HG03108 (cell line): ENCODE results near the gene PHLDA3.

Experiments used
- ATAC-seq: cut with Tn5 transposase; IDR thresholded peaks from one replicate; pipeline ENCODE4 v1.9.1; 2021; ENCODE audit warnings: moderate library complexity; ENCODE audit not compliant: unreplicated experiment

PHLDA3 gene

DNA sequence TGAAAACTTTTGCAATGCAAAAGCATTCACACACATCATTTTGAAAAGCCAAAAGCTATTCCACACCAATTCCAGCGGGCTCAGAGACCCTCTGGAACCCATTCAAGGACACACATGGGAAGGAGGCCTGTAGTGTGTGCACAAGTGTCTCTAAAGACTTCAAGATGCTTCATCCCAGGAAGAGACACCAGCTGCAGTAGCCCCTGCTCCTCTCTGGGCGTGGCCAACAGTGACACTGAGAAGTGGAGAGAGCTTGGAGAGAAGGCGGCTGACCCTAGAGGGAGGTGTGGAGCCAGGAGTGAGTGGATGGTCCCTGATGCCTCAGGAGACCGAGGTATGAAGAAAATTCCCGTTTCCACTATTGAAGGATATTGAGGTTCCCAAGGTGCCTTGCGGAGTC lies 32.6 kb downstream of the PHLDA3 start:
- no peak for ATAC-seq

DNA sequence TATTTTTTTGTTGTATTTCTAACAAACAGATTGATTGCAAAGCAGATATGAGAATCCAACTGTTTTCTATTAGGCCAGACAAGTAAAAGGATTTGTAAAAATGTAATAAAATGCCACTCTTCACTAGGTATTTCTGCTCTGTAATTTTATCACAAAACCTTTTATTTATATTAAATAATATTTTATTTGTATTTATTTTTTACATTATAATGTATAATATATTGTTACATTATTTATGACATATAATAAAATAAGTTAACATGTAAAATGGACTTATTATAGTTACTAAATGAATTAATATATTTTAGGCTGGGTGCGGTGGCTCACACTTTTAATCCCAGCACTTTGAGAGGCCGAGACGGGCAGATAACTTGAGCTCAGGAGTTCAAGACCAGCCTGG lies 34.7 kb downstream of the PHLDA3 start:
- ATAC-seq = no peak

DNA sequence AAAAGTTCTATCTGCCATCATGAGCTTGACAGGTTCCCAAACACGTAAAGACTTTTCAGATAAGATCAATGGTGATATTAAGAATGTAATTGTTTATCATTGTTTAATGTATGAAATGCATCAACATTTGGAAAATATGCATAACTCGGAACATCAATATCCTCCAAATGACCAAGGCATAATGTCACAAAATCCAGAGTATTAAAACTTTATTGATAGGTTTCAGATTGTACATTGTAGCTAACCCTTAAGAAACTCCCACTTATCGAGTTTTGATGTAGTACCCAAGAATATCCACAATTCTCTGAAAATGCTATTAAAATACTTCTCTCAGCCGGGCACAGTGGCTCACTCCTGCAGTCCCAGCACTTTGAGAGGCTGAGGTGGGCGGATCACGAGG lies 35.4 kb downstream of the PHLDA3 start:
- ATAC-seq = no peak

DNA sequence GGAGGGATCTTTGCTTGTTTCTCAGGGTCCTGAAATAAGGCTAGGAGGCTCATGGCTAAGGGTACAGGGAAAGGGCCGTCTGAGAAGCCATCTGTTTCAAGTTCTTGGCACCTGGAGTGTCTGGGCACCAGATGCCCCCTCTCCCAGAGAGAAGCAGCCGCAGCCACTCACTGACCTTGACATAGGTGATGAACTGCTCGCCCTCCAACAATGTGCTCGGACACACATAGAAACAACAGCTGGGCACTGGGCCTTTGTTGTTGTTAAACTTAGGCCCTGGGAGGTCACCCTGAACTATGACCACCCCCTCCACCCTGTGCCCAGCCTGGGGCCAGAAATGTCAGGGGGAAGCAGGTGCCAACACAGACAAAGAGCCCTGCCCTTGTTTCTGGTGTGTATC lies 38.2 kb downstream of the PHLDA3 start:
- no peak for ATAC-seq

DNA sequence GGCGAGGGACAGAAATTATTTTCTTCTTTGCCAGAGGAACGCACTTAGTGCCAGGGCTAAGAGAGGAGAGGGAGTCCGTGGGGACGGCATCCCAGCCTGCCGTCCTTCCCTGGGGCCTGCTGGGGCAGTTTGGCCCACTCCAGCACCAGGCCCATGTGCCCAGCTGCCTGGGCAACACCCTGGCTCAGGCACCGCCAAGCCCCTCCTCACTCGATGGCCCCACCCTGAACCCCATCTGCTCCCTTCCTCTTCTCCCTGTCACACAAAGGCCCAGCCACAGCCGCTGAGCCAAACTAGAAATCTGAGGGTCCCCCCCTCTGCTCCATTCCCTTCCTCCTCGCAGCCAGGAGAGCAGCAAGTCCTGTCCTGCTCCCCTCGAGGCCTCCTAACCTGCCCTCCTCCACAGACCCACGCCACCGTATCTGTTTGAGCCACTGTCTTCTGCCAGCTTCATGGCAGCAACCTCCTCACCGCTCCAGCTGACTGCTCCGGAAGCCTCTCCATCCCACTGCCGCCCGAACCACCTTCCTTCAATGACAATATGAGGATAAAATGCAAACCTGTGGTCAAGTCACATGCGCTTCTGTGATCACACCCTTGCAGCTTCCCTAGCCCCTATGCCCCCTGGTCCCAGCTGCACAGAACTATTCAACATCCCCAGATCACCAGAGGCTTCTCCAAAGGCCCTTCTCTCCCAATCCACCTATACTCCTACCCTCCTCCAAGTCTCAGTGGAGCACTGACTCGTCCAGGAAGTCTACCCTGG lies 39.1 kb downstream of the PHLDA3 start:
- no peak for ATAC-seq

DNA sequence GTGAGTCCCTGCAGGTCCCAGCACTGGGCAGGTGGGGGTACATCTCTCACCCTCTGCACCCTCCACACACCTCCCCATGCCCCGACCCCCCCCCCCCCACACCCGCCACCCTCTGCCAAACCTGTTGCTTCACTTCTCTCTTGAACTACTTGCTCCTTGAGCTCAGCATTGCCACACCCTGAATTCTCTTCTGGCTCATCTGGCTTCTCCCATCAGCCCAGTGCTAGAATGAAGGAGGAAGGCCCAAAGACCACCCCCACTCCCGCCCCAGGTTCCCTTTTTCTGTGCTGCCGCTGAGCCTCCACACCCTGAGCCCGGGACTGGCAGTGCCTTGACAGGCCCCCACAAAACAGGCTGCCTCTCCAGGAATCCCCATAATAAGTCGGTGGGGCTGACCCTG lies 41.0 kb downstream of the PHLDA3 start:
- no peak for ATAC-seq

DNA sequence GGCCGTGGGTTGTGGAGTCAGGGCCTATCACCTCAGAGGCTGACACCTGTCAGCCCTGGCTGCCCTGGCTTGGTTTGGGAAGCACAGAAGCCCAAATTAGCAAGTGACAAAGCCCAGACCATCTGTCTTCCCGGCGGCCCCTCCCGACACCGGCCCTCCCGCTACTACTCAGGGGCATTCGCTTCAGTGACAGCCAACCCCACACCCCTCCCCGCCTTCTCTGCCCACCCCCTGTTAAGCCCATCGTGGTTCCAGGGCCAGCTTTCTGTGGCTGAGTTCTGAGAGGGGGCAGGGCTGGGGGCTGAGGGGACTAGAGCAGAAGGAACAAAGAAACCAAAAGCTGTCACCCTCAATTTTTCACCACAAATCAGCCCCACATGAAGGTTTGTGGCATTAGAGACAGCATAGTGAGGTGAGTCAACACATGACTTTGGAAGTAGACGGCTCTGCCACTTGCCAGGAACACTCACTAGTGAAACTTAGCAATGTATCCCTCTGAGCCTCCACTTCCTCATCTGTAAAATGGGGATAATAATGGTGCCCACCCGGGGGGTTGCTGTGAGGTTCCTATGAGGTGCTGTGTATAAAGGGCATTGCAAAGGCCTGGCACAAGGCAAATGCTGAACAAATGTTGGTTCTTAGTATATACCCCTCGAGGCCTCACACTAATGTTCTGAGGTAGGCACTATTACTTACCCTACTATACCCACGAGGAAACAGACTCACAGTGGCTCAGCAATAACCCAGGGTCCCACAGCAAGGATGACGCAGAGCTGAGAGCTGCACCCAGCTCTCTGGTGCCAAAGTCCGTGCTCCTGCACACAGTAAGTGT lies 42.3 kb downstream of the PHLDA3 start:
- ATAC-seq = no peak

DNA sequence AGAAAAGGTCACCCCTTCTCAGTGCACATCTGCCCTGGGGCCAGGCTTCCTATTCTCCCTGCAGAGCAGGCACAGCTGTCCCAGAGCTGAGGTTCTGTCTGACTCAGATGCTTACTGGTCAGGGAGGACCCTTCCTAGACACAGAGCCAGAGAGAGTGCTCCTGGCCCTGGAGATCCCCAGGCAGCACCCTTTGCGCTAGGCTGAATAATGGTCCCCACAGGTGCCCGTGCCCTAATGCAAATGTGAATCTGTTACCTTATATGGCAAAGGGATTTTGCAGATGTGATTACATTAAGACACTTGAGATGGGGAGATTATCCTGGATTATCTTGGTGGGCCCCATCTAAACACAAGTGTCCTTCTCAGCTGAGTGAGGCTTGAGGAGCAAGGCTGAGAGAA lies 44.8 kb downstream of the PHLDA3 start:
- ATAC-seq = no peak

DNA sequence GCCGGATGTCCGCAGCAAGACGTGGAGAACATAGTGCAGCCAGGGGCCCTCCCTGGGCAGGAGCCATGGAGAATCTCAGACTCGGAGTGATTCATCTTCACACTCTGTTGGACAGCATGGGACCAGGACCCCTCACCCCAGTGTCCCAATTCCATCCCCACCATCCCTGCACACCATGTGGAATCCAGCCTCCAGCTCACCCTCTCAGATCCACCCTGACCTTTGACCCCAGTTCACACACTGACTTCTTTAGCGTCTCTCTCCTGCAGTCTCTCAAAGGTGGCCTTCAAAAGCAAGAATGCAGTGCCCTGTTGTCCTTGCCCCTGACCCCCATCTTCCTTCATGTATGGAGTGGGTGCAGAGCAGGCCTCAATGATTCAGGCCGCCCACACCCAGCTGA lies 45.3 kb downstream of the PHLDA3 start:
- no peak for ATAC-seq

DNA sequence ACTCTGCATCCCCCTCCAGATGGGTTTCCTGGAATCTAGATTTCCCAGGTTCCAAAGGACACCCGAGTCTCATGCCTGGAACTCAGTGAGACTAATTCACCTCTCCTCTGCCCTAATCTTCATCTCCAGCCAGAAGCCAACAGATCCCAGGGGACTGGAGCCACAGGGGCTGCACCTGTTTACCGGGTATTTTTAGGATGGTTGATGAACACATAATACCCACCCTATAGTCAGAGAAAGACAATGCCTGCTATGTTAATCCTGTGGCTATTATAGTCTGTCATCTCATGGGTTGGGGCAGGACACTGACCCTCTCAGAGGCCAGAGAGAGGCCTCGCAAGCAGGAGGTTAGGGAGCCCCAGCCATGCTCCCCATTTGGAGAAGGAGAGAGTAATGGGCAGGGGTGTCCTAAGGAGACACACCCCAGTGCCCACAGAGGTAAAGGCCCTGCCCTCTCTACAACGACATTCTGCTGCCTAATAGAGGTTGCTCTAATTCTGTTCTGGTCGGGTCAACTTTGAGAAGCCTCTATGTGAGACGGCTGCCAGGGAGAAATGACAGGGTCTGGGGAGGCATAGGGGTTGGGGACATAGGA lies 46.5 kb downstream of the PHLDA3 start:
- no peak for ATAC-seq

DNA sequence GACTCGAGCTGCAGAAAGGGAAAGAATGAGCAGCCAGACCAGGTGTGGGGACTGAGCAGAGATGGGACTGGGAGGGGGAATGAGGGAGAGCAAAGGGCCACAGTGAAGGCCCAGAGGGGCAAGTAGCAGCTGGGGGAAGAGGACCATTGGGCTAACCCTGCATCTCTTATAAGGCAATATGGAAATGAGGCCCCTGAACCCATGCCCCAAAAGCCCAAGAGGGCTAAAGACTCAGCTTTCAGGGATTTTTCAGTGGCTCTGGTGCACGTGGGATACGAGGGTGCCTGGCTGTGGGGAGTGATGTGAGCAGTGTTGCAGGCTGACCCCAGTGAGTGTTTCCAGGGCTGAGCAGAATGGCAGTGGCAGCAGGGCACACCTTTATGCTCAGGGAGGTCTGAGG lies 47.0 kb downstream of the PHLDA3 start:
- no peak for ATAC-seq

DNA sequence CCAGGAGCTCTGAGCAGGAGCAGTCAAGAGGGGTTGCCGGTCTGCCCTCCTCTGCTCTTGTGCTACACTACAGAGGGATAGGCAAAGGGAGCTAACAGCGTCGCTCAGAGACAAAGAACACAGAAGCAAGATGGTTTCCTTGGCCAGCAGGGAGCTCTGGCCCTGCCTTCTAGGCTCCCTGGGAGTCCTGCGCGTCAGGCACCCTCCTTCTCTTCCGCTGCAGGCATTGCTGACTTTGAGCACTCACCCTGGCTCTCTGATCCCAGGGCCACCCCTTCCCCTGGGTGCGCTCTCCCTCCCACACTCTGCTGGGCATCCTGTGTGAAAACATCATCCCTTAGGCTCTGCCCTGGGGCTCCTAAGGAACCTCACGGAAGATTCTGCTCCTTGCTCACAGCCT lies 47.9 kb downstream of the PHLDA3 start:
- ATAC-seq = no peak

DNA sequence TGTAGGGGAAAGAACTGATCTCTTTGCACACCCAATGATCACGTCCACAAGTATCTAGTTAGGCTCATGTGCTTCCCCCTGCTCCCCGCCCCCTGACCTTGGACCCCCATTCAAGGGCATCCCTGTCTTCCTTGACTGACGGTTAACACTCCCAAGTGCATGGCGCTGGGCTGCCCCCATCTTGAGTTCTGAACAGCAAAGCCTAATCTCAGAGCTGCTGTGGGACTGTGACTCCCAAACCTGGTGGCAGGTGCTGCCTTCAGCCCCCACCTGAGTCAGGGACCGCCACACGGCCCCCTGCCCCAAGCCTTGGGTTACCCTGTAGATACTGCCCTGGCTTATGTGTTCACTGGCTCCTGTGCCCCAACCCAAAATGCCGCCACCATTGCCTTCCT lies 48.4 kb downstream of the PHLDA3 start:
- no peak for ATAC-seq

DNA sequence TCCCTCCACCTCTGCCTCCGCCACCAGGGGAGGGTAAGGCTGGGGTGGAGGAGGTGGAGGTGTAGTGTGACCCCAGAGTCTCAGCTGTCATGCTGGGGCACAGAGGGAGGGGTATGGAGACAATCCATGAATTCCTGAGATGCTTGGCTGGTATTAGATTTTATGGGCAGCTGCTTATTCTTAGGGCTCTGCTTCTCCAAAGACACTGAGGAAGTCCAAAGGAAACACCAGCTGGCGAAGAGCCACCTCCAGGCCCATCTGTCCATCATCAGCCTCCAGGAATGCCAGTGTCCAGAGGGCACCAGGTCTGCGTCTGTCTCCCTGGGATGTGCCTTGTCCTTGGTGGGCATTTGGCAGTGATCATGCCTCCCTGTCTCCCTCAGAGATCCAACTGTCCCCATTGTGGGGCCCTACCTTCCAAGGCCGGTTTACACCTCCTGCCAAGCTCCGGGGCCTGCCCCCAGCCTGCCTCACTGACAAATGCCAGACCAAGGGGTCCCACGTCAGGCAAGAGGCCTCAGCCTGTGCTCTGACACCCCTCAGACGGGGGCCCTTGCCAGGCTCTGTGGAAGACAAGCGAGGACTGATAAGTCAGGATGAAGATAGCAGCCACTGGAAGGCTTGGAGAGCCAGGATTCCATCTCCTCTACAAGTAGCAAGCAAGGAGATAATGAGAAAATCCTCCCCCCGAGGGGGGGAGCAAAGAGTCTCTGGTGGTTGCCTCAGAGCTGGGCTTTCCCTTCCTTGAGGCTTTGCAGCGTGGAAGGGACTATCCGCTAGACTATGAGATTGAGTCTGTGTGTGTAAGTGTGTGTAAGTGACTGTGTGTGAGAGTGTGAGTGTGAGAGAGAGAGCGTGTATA lies 49.0 kb downstream of the PHLDA3 start:
- no peak for ATAC-seq

DNA sequence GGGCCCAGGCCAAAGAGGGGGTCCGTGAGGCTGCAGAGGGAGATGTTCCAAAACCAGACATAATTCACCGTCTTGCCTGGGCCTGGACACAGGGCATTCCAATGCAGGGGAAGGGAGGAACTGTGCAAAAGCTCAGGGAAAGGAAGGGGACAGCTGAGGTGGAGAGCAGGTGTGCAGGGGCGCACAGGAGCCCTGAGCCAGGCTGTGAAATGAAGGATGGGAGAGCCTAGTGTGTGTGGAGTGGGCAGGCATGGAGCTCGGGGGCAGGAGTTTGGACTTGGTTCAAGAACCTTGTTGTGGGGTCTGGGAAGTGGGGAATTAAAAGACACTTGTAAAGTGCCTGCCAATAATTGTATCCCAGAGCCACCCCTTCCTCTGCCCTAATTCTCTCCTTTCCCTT lies 49.7 kb downstream of the PHLDA3 start:
- ATAC-seq = no peak

DNA sequence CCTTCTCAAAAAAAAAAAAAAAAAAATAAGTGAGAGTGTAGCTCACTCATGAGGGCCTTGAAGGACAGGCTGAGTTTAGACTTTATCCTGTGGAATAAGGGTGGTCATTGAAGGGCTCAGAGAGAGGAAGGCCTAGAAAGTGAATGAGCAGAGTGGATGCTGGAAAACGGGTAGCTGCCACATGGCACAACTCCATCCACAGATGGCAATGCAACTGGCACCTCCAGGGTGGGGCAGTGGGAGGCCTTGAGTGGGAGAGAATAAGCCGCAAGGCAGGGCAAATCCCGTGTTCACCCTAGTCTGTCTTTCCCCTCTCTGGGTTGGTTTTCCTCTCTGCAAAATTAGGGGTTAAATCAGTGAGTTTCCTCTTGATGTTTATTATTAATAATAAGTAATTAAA lies 50.5 kb downstream of the PHLDA3 start:
- no peak for ATAC-seq
